22Rv1 (cell line): ENCODE results near the gene SIRT2.

Source experiments
- H3K27ac ChIP-seq: fragments of 450-650 bp; 2 replicates; pipeline ENCODE4 v1.5.1; 2017
- CTCF ChIP-seq: fragments of 450-650 bp; IDR thresholded peaks from 2 replicates; pipeline ENCODE4 v1.5.1; 2017; ENCODE audit warnings: mild to moderate bottlenecking
- ZFX ChIP-seq: fragments of 450-650 bp; IDR thresholded peaks from 2 replicates; pipeline ENCODE4 v1.6.1; 2017; ENCODE audit warnings: antibody characterized with exemption, borderline replicate concordance

SIRT2 gene

GRCh38 chr19:38901683-38902082 is 2.3 kb upstream of the SIRT2 start:
- no peak for TF ChIP-seq CTCF
- TF ChIP-seq ZFX: no peak
- H3K27ac ChIP-seq: no peak overlapping the region

- TF ChIP-seq CTCF: no peak
- TF ChIP-seq ZFX: no peak
- peak overlapping the region; percentile 58 for H3K27ac ChIP-seq
Measured at GRCh38 chr19:38900743-38901190, 1.3 kb upstream of the SIRT2 start.

DNA sequence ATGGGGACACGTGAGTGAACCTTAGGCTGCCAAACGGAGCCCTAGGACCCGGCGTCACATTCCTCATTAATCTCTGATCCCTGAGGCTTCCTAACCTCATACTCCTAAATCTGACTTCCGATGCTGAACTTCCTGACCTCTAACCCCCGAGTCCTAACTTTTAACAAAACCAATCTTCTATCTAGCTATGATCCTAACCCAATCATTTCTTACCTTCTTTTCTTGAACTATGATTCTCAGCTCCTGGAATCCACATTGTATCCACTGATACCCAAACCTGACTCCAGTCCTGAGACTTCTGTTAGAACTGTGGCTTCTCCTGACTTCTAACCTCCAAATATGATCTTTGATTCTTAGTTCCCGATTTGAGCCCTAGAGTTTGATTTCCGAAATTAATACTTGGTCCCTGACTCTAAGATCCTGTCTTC is 798 bp upstream of the SIRT2 start:
- TF ChIP-seq CTCF (no peak), ZFX (no peak)
- peak overlapping the region; percentile 58 for H3K27ac ChIP-seq

DNA sequence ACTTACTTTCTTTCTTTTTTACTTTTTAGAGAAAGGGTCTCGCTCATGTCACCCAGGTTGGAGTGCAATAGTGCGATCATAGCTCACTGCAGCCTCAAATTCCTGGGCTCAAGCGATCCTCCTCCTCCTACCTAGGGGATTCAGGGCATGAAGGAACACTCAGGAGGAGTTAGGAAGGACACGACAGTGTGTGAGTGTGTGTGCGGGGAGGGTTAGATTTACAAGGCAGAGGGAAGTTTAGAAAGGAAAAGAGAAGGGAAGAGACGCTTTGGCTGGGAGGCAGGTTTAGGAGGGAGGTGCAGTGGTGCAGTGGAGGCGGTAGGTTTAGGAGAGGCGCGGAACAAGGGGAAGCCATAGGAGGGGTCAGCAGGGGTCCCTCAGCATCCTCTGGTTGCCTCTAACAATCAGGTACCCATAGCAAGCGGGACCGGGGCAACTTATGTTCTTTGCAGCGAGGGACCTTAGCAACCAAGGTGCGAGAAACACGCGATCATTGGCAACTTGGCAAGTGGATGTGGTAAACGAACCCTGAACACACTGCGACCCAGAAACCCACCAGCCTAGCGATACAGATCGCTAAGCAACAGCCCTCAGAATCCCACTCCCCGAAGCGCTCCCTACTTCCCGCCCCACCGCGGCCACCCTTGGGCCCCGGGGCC is 501 bp downstream of the SIRT2 start:
- H3K27ac ChIP-seq: peak overlapping the region; percentile 58
- TF ChIP-seq ZFX: no peak
- TF ChIP-seq CTCF: no peak

- H3K27ac ChIP-seq: no peak overlapping the region
- TF ChIP-seq CTCF (no peak), ZFX (no peak)
Measured at GRCh38 chr19:38894968-38895367, 4.5 kb downstream of the SIRT2 start.

DNA sequence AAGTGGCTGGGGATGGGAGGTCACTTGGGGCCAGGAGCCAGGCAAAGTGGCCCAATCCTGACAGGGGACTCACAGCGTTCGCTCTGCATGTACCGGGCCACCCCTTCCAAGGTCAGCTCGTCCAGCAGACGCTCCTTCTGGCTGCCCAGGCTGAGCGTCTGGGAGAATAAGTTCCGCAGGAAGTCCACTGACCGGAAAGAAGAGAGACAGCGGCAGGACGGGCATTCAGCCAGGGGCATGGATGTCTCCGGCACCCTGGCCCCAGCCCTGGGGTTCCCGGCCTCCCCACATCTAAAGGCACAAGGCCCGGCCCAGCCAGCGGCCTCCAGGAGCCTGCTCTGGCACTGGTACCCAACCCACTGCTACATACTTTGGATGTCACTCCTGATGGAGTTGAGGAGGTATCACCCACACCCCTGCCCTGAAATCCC is 6.1 kb downstream of the SIRT2 start:
- H3K27ac ChIP-seq: no peak overlapping the region

More for the DNA sequence above, 6.1 kb downstream of the SIRT2 start:
- TF ChIP-seq CTCF (no peak), ZFX (no peak)
